ENCODE results near the gene KCTD11. TPM values are rescaled to one million over a fixed set of nuclear protein-coding genes. Genes with fewer than 3 reads are reported as not detected.
"Not testable (repeated sequence)": the region's sequence is repeated elsewhere in the genome, so short reads cannot be mapped to it uniquely, and the experiment has no call there.

The KCTD11 gene
- total RNA-seq, 1 donor from 2014 or later = 3.8 TPM

GRCh38 chr17:7343250-7343649, 8.7 kb upstream of the KCTD11 start:
- DNase-seq (ENCODE audit: low read depth in 2 of 2) = no peak

GRCh38 chr17:7346761-7347614, 5.0 kb upstream of the KCTD11 start:
- no peak for DNase-seq (ENCODE audit: low read depth in 2 of 2)

GRCh38 chr17:7347630-7348477, 4.1 kb upstream of the KCTD11 start:
- DNase-seq (ENCODE audit: low read depth in 2 of 2) = no peak

GRCh38 chr17:7348478-7349242, 3.3 kb upstream of the KCTD11 start:
- DNase-seq (ENCODE audit: low read depth in 2 of 2) = no peak

- no peak for DNase-seq (ENCODE audit: low read depth in 2 of 2)
These were observed 534 bp downstream of the KCTD11 start for GRCh38 chr17:7352503-7352889.

GRCh38 chr17:7352910-7353635, 1.1 kb downstream of the KCTD11 start:
- no peak for DNase-seq (ENCODE audit: low read depth in 2 of 2)

GRCh38 chr17:7354262-7354843, 2.4 kb downstream of the KCTD11 start:
- DNase-seq (ENCODE audit: low read depth in 2 of 2) = peak in 1 of 2 donors; percentile 28

- DNase-seq (ENCODE audit: low read depth in 2 of 2) = no peak
These were observed 3.1 kb downstream of the KCTD11 start, which contains the start of gene TMEM95 for GRCh38 chr17:7355053-7355452. Gene TMEM95, plus strand, starts transcription at chr17:7355156. Its CDS starts 49 bp downstream, at chr17:7355205.

- no peak for DNase-seq (ENCODE audit: low read depth in 2 of 2)
These were observed 3.6 kb downstream of the KCTD11 start for GRCh38 chr17:7355573-7355972.

- peak; percentile 73 to 87 for DNase-seq (ENCODE audit: low read depth in 2 of 2)
These were observed 4.1 kb downstream of the KCTD11 start for GRCh38 chr17:7356072-7356549.

- no peak for DNase-seq (ENCODE audit: low read depth in 2 of 2)
These were observed 4.8 kb downstream of the KCTD11 start for GRCh38 chr17:7356756-7357155.

GRCh38 chr17:7357381-7357780, 5.4 kb downstream of the KCTD11 start:
- no peak for DNase-seq (ENCODE audit: low read depth in 2 of 2)

GRCh38 chr17:7361906-7362305, 9.9 kb downstream of the KCTD11 start:
- DNase-seq (ENCODE audit: low read depth in 2 of 2) = no peak

- no peak for DNase-seq (ENCODE audit: low read depth in 2 of 2)
These were observed 11.3 kb downstream of the KCTD11 start for GRCh38 chr17:7363311-7363710.

- not testable (repeated sequence) for DNase-seq (ENCODE audit: low read depth in 2 of 2)
These were observed 14.0 kb downstream of the KCTD11 start for GRCh38 chr17:7365963-7366362.

- DNase-seq (ENCODE audit: low read depth in 2 of 2) = no peak
These were observed 15.1 kb downstream of the KCTD11 start for GRCh38 chr17:7367083-7367482.

- DNase-seq (ENCODE audit: low read depth in 2 of 2) = no peak
These were observed 16.1 kb downstream of the KCTD11 start for GRCh38 chr17:7367918-7368598.

GRCh38 chr17:7368599-7368994, 16.6 kb downstream of the KCTD11 start:
- not testable (repeated sequence) for DNase-seq (ENCODE audit: low read depth in 2 of 2)

GRCh38 chr17:7369825-7370224, 17.9 kb downstream of the KCTD11 start:
- no peak for DNase-seq (ENCODE audit: low read depth in 2 of 2)

- DNase-seq (ENCODE audit: low read depth in 2 of 2) = no peak
These were observed 18.9 kb downstream of the KCTD11 start for GRCh38 chr17:7370853-7371252.
